ENCODE results near the gene LRMDA.

The LRMDA gene

GRCh38 chr10:75978213-75978612 lies 546.8 kb downstream of the LRMDA start:
- Histone ChIP-seq H3K27me3 (ENCODE audit: insufficient read depth, low read length) (no peaks in the 10 kb centered on the region), H3K9me3 (ENCODE audit: low read length) (no peaks in the 10 kb centered on the region), H3K4me1 (ENCODE audit: insufficient read depth, low read length) (peaks cover 9% of the 10 kb centered on the region), H3K4me3 (ENCODE audit: low read length) (no peak overlapping the region), H3K36me3 (ENCODE audit: insufficient read depth, low read length) (no peaks in the 10 kb centered on the region), H2AFZ (ENCODE audit: low read depth, low read length) (no peak overlapping the region)

- Histone ChIP-seq H3K4me3 (ENCODE audit: low read length) (no peak overlapping the region), H2AFZ (ENCODE audit: low read depth, low read length) (no peak overlapping the region), H3K36me3 (ENCODE audit: insufficient read depth, low read length) (no peaks in the 10 kb centered on the region), H3K9me3 (ENCODE audit: low read length) (no peaks in the 10 kb centered on the region), H3K27me3 (ENCODE audit: insufficient read depth, low read length) (no peaks in the 10 kb centered on the region), H3K4me1 (ENCODE audit: insufficient read depth, low read length) (peaks cover 9% of the 10 kb centered on the region)
These were observed 549.1 kb downstream of the LRMDA start for GRCh38 chr10:75980419-75981002.

- no peaks in the 10 kb centered on the region for H3K36me3 ChIP-seq (ENCODE audit: insufficient read depth, low read length)
- H3K4me1 ChIP-seq (ENCODE audit: insufficient read depth, low read length) = peaks cover 9% of the 10 kb centered on the region
- H2AFZ ChIP-seq (ENCODE audit: low read depth, low read length) = no peak overlapping the region
- H3K27me3 ChIP-seq (ENCODE audit: insufficient read depth, low read length) = no peaks in the 10 kb centered on the region
- H3K4me3 ChIP-seq (ENCODE audit: low read length) = no peak overlapping the region
- no peaks in the 10 kb centered on the region for H3K9me3 ChIP-seq (ENCODE audit: low read length)
These were observed 551.4 kb downstream of the LRMDA start for GRCh38 chr10:75982611-75983369.

- Histone ChIP-seq H3K9me3 (ENCODE audit: low read length) (no peaks in the 10 kb centered on the region), H2AFZ (ENCODE audit: low read depth, low read length) (no peak overlapping the region), H3K4me1 (ENCODE audit: insufficient read depth, low read length) (peaks cover 3% of the 10 kb centered on the region), H3K4me3 (ENCODE audit: low read length) (no peak overlapping the region), H3K27me3 (ENCODE audit: insufficient read depth, low read length) (no peaks in the 10 kb centered on the region), H3K36me3 (ENCODE audit: insufficient read depth, low read length) (no peaks in the 10 kb centered on the region)
These were observed 552.6 kb downstream of the LRMDA start for GRCh38 chr10:75984067-75984466.

- Histone ChIP-seq H3K27me3 (ENCODE audit: insufficient read depth, low read length) (no peaks in the 10 kb centered on the region), H3K4me3 (ENCODE audit: low read length) (no peak overlapping the region), H2AFZ (ENCODE audit: low read depth, low read length) (no peak overlapping the region), H3K9me3 (ENCODE audit: low read length) (no peaks in the 10 kb centered on the region), H3K4me1 (ENCODE audit: insufficient read depth, low read length) (no peaks in the 10 kb centered on the region), H3K36me3 (ENCODE audit: insufficient read depth, low read length) (no peaks in the 10 kb centered on the region)
These were observed 556.2 kb downstream of the LRMDA start for GRCh38 chr10:75987616-75988015.

- Histone ChIP-seq H3K36me3 (ENCODE audit: insufficient read depth, low read length) (no peaks in the 10 kb centered on the region), H3K27me3 (ENCODE audit: insufficient read depth, low read length) (no peaks in the 10 kb centered on the region), H2AFZ (ENCODE audit: low read depth, low read length) (no peak overlapping the region), H3K4me1 (ENCODE audit: insufficient read depth, low read length) (no peaks in the 10 kb centered on the region), H3K9me3 (ENCODE audit: low read length) (no peaks in the 10 kb centered on the region), H3K4me3 (ENCODE audit: low read length) (no peak overlapping the region)
These were observed 563.1 kb downstream of the LRMDA start for GRCh38 chr10:75994357-75995040.

- Histone ChIP-seq H3K4me1 (ENCODE audit: insufficient read depth, low read length) (no peaks in the 10 kb centered on the region), H3K36me3 (ENCODE audit: insufficient read depth, low read length) (no peaks in the 10 kb centered on the region), H3K4me3 (ENCODE audit: low read length) (no peak overlapping the region), H2AFZ (ENCODE audit: low read depth, low read length) (no peak overlapping the region), H3K9me3 (ENCODE audit: low read length) (no peaks in the 10 kb centered on the region), H3K27me3 (ENCODE audit: insufficient read depth, low read length) (no peaks in the 10 kb centered on the region)
These were observed 563.6 kb downstream of the LRMDA start for GRCh38 chr10:75995041-75995430.

- Histone ChIP-seq H3K4me1 (ENCODE audit: insufficient read depth, low read length) (no peaks in the 10 kb centered on the region), H3K27me3 (ENCODE audit: insufficient read depth, low read length) (no peaks in the 10 kb centered on the region), H2AFZ (ENCODE audit: low read depth, low read length) (no peak overlapping the region), H3K36me3 (ENCODE audit: insufficient read depth, low read length) (no peaks in the 10 kb centered on the region), H3K4me3 (ENCODE audit: low read length) (no peak overlapping the region), H3K9me3 (ENCODE audit: low read length) (no peaks in the 10 kb centered on the region)
These were observed 564.3 kb downstream of the LRMDA start for GRCh38 chr10:75995720-75996119.

- no peak overlapping the region for H3K4me3 ChIP-seq (ENCODE audit: low read length)
- H3K4me1 ChIP-seq (ENCODE audit: insufficient read depth, low read length) = no peaks in the 10 kb centered on the region
- H3K36me3 ChIP-seq (ENCODE audit: insufficient read depth, low read length) = no peaks in the 10 kb centered on the region
- H2AFZ ChIP-seq (ENCODE audit: low read depth, low read length) = no peak overlapping the region
- no peaks in the 10 kb centered on the region for H3K27me3 ChIP-seq (ENCODE audit: insufficient read depth, low read length)
- no peaks in the 10 kb centered on the region for H3K9me3 ChIP-seq (ENCODE audit: low read length)
These were observed 567.6 kb downstream of the LRMDA start for GRCh38 chr10:75999001-75999400.

- no peak overlapping the region for H3K4me3 ChIP-seq (ENCODE audit: low read length)
- no peak overlapping the region for H2AFZ ChIP-seq (ENCODE audit: low read depth, low read length)
- no peaks in the 10 kb centered on the region for H3K36me3 ChIP-seq (ENCODE audit: insufficient read depth, low read length)
- no peaks in the 10 kb centered on the region for H3K4me1 ChIP-seq (ENCODE audit: insufficient read depth, low read length)
- H3K27me3 ChIP-seq (ENCODE audit: insufficient read depth, low read length) = no peaks in the 10 kb centered on the region
- H3K9me3 ChIP-seq (ENCODE audit: low read length) = no peaks in the 10 kb centered on the region
These were observed 568.2 kb downstream of the LRMDA start for GRCh38 chr10:75999515-76000209.

- no peak overlapping the region for H2AFZ ChIP-seq (ENCODE audit: low read depth, low read length)
- no peaks in the 10 kb centered on the region for H3K9me3 ChIP-seq (ENCODE audit: low read length)
- H3K27me3 ChIP-seq (ENCODE audit: insufficient read depth, low read length) = no peaks in the 10 kb centered on the region
- H3K4me1 ChIP-seq (ENCODE audit: insufficient read depth, low read length) = no peaks in the 10 kb centered on the region
- no peak overlapping the region for H3K4me3 ChIP-seq (ENCODE audit: low read length)
- no peaks in the 10 kb centered on the region for H3K36me3 ChIP-seq (ENCODE audit: insufficient read depth, low read length)
These were observed 569.1 kb downstream of the LRMDA start for GRCh38 chr10:76000550-76000949.

- Histone ChIP-seq H3K4me1 (ENCODE audit: insufficient read depth, low read length) (no peaks in the 10 kb centered on the region), H3K9me3 (ENCODE audit: low read length) (no peaks in the 10 kb centered on the region), H2AFZ (ENCODE audit: low read depth, low read length) (no peak overlapping the region), H3K36me3 (ENCODE audit: insufficient read depth, low read length) (no peaks in the 10 kb centered on the region), H3K27me3 (ENCODE audit: insufficient read depth, low read length) (no peaks in the 10 kb centered on the region), H3K4me3 (ENCODE audit: low read length) (no peak overlapping the region)
These were observed 569.6 kb downstream of the LRMDA start for GRCh38 chr10:76001019-76001418.

- H3K9me3 ChIP-seq (ENCODE audit: low read length) = no peaks in the 10 kb centered on the region
- no peak overlapping the region for H3K4me3 ChIP-seq (ENCODE audit: low read length)
- no peaks in the 10 kb centered on the region for H3K36me3 ChIP-seq (ENCODE audit: insufficient read depth, low read length)
- H2AFZ ChIP-seq (ENCODE audit: low read depth, low read length) = no peak overlapping the region
- H3K4me1 ChIP-seq (ENCODE audit: insufficient read depth, low read length) = peaks cover 1% of the 10 kb centered on the region
- H3K27me3 ChIP-seq (ENCODE audit: insufficient read depth, low read length) = no peaks in the 10 kb centered on the region
These were observed 570.0 kb downstream of the LRMDA start for GRCh38 chr10:76001461-76001860.
